GM21528 (cell line): ENCODE data around the gene TEX22.

Experiments used
- ATAC-seq: cut with Tn5 transposase; IDR thresholded peaks from one replicate; pipeline ENCODE4 v1.9.1; 2021; ENCODE audit warnings: mild to moderate bottlenecking, moderate library complexity; ENCODE audit not compliant: unreplicated experiment, low FRiP score

The TEX22 gene

DNA sequence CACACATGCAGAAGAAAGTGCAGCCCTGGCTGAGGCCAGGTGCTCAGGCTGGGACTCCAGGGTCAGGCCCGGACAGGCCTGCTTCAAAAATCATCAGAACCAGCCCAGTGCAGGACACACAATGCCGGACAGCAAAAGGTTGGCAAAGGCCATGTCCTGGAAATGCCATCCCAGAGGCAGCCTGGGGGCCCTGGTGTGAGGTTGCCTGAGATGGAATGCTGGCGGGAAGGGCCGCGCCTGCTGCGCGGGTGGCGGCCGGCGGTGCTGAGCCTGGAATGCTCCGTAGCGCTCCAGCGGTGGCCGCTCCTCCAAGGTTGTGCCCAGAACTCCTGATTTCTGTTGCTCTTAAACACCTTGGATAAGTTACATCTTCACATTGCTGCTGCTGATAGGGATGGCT lies 54.6 kb downstream of the TEX22 start:
- no peak for ATAC-seq

DNA sequence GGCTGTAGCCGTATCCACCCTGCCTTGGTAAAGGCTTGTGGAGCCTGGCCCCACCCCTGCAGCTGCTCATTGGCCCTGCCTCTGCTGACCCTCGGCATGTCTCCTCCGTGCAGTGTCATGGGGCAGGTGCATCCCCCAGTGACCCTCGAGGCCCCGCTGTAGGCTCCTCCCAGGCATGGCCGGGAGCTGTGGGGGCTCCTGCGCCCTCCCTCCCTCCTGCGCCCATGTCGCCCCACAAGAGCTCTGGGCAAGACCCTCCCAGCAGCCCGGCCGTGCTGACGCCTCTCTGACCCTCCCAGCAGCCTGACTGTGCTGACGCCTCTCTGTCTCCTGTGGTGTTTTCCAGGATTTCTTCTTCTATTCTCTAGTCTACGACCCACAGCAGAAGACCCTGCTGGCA lies 55.5 kb downstream of the TEX22 start:
- no peak for ATAC-seq

DNA sequence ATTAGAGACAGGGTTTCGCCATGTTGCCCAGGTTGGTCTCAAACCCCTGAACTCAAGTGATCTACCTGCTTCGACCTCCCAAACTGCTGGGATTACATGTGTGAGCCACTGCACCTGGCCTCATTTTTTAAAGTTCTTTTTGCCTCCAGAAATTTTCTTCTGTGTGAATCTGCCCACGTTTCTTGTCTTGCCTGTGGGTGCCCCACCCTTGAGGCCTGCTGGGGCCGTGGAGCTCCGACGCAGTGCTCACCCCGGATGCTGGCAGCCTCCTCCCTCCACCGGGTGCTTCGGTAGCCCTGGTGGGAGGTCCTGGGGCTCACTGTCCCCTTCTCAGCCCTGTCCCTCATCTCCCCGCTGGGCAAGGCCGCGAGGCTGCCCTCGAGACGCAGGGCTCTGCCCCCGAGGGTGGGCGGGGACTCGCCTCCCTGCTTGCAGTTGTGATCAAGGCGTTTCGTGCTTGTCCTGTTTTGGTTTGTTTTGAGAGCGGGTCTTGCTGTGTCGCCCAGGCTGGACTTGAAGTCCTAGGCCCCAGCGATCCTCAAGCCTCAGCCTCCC lies 56.8 kb downstream of the TEX22 start:
- ATAC-seq: no peak

DNA sequence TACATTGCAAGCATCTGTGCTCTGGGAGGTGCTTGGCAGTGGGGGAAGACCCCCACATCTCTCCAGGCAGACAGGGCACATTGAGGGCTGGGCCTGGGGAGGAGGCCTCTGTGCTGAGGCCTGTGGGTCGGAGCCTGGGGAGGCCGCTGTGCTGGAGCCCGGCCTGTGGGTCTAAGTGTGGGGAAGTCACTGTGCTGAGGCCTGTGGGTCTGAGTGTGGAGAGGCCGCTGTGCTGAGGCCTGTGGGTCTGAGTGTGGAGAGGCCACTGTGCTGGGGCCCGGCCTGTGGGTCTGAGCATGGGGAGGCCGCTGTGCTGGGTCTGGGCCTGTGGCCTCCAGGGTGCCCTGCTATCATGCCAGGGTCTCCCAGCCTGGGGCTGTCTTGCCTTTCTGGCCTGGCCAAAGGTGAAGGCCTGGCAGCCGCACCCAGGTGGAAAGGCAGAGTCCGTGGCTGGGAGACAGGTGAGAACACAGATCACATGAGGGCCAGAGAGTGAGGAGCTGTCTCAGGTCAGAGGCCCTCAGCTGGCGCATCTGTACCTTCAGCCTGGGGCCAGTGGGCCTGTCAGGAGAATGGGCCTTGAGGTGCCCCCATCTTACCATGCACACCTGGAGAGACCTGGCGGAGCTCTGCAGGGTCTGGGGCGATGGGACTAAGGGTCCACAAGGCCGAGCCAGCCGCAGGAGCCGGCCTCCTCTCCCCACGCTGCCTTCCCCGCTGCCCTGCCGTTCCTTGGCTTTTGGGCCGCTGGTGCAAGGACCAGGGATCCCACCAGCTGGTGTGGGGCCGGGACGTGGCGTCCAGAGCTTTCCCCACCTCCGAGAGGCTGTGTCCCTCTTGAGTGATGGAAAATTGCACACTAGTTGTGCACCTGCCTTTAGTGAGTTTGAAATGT lies 57.7 kb downstream of the TEX22 start:
- no peak for ATAC-seq

DNA sequence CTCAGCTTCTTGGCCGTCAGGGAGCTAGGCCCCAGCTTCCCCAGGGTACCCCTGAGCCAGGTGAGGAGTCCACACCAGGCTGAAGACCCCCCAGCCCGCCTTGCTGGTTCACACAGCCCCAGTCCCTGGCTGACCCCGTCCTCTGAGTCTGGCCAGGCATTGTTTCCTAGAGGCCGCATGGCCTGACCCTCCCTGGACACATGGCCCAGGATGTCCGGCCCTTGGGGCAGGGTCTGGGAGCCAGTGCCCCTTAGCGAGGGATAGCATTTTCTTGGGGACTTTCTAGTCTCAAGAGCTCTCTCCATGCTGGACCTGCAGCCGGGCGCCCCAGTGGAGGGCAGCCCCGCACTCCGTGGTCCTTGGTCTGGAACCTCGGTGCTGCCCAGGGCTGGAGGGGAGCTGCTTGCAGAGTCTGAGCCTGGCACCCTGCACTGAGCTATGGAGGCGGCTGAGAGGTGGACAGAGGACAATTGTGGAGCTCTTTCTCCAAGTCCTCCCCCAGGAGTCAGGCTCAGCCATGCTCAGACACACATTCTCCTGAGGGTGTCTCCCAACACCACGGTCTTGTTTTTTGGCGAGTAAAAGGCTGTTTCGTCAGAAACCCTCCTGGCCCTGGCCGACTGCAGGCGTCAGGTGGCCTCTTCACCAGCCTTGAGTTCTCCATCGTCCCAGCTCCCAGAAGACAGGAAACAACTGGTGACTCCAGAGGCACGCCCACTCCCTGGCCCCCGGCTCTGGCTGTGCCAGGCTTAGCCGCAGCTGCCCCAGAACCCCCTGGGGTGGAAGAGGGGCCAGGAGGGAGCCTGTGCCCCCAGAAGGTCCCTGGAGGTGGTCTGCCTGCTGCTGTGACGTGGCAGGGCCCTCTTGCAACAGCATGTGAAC lies 58.6 kb downstream of the TEX22 start:
- no peak for ATAC-seq

DNA sequence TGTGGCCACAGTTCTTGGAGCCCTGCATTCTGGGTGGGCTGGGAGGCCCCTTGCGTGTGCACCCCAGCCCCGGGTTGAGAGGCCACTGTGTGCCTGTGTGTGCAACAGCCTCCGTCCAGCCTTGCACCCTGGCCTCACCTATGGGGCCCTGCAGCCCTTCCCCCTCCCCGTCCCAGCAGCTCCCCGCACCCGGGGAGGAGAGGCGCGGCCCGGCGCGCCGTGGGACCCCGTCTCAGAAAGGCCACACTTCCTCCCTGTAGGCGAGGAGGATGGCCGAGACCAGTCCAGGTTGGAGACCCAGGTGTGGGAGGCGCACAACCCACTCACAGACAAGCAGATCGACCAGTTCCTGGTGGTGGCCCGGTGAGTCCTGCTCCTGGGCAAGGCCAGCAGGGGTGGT lies 59.7 kb downstream of the TEX22 start:
- no peak for ATAC-seq

DNA sequence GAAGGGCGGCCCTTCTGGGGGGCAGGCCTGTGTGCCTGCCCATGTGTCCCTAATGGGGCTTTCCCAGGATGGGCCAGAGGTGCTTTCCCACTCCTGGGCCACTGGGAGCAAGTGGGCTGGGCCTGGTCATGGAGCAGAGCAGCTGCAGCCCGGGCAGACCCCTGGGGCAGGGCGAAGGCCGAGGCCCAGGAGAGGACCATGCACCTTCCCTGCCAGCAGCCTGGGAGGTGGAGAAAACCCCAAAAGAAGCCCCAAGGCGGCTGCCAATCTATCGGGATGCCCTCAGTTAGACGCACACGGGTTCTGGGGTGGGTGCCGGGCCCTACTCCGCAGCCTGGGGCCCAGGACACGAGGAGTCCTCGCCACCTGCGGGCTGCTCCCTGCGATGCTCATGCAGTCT lies 60.2 kb downstream of the TEX22 start:
- no peak for ATAC-seq

DNA sequence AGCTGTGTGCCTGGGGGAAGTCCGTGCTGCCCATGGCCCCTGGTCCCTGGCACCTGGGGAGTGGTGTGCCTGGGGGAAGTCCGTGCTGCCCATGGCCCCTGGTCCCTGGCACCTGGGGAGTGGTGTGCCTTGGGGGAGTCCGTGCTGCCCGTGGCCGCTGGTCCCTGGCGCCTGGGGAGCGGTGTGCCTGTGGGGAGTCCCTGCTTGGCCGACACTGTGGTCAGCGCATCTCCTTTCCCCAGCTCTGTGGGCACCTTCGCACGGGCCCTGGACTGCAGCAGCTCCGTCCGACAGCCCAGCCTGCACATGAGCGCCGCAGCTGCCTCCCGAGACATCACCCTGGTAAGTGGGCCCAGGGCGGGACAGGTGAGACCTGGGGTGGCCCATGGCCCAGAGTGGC lies 61.8 kb downstream of the TEX22 start:
- no peak for ATAC-seq

DNA sequence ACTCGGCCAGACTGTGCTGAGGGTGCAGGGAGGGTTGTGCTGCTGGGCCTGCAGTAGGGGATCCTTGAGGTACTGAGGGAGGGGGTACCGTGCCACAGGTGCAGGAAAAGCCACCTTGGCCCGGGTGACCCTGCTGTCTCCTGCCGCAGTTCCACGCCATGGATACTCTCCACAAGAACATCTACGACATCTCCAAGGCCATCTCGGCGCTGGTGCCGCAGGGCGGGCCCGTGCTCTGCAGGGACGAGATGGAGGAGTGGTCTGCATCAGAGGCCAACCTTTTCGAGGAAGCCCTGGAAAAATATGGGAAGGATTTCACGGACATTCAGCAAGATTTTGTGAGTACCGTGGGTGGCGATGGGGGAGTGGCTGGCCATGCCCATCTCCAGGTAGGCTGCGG lies 62.3 kb downstream of the TEX22 start:
- no peak for ATAC-seq

DNA sequence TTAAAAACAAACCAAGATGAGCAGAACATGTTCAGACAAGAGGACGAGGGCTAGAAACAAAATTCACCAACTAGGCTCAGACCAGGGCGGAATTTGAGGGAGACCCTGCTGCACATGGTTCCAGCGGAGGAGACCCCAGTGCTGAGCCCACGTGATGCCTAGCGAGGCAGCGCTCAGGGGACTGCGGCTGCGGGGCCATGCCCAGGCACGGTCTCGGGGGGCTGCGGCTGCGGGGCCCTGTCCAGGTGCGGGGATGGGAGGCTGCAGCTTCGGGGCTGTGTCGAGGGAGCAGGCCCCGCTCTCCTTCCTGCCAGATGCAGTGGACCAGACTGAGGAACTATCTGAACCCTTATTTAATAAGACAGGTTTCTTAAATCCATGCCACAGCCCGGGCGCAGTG lies 63.6 kb downstream of the TEX22 start:
- no peak for ATAC-seq
